H1 (cell line): ENCODE measurements around the gene FANCE. TPM values are rescaled to one million over a fixed set of nuclear protein-coding genes. Genes with fewer than 3 reads are reported as not detected.

ENCODE experiments used
- EGR1 ChIP-seq: IDR thresholded peaks from 2 replicates; pipeline ENCODE4 v1.6.1; 2011; ENCODE audit warnings: low read depth, low read length, borderline replicate concordance
- JUND ChIP-seq: IDR thresholded peaks from 2 replicates; pipeline ENCODE4 v1.6.1; 2011; ENCODE audit warnings: mild to moderate bottlenecking, improper control_type of control experiment, low read length
- MAFK ChIP-seq: IDR thresholded peaks from 2 replicates; pipeline ENCODE4 v1.6.1; 2012; ENCODE audit warnings: low read depth, mild to moderate bottlenecking, improper control_type of control experiment, low read length
- RXRA ChIP-seq: IDR thresholded peaks from 2 replicates; pipeline ENCODE4 v1.6.1; 2011; ENCODE audit warnings: low read depth, mild to moderate bottlenecking, low read length, moderate library complexity; ENCODE audit not compliant: insufficient read depth
- SP1 ChIP-seq: IDR thresholded peaks from 2 replicates; pipeline ENCODE4 v1.6.1; 2011; ENCODE audit warnings: low read depth, low read length
- polyA plus RNA-seq, 7 experiments: library from polyadenylated mRNA; depleted of rRNA in 3 of 7; stranded (reverse) in 5 of 7; unstranded in 2 of 7; fragments of >200 nt in 5 of 7; fragments of 200-250 nt in 2 of 7; gene quantifications; 1 replicate in 5 of 7; 2 replicates in 1 of 7; 4 replicates in 1 of 7; pipeline versions ENCODE4 v1.2.1 to v1.2.3, GENCODE V29; 2011 to 2013; ENCODE audit warnings: missing spikeins in 2 of 7, mixed read lengths in 2 of 7
- total RNA-seq: library from RNA; stranded (reverse); fragmentation: NEBNext Ultra II Directional; extraction: Animal tissue kit (Norgen Biotek cat#: 25700); gene quantifications from 2 replicates; pipeline ENCODE4 v1.2.1, GENCODE V29; 2021
- TF ChIP-seq, protein P1 (sequence below): IDR thresholded peaks from 2 replicates; pipeline ENCODE4 v1.6.1; 2012; ENCODE audit warnings: inconsistent platforms

Gene FANCE
- total and polyA plus RNA-seq, 2 of the 8 experiments (the other 6 are each of a cell fraction or from before 2014, with no cell fraction given) = 16.1 to 17.0 TPM

DNA sequence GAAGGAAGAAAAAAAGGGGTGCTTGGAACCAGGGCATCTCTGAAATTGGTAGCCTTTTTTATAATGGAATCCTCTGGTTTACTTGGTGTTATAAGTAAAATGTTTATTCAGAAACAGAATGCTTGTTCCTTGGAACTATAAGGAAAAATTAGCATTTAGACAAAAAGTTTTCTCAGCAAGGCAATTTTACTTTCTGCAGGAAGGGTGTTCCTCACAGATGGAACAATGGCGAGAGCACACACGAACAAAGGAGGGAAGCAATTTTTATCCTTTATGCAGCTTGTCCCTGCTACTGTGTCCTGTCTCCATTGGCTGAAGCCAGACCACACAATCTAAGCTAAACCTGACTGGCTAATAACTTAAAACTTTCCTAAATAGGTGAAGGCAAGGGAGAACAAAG is 22.7 kb upstream of the FANCE start (continued):
- TF ChIP-seq MAFK (no peak), RXRA (no peak), EGR1 (no peak), SP1 (no peak), JUND (no peak)
- TF ChIP-seq, protein P1, sequence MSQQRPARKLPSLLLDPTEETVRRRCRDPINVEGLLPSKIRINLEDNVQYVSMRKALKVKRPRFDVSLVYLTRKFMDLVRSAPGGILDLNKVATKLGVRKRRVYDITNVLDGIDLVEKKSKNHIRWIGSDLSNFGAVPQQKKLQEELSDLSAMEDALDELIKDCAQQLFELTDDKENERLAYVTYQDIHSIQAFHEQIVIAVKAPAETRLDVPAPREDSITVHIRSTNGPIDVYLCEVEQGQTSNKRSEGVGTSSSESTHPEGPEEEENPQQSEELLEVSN = no peak
